ENCODE data around the gene EQTN.

DNA sequence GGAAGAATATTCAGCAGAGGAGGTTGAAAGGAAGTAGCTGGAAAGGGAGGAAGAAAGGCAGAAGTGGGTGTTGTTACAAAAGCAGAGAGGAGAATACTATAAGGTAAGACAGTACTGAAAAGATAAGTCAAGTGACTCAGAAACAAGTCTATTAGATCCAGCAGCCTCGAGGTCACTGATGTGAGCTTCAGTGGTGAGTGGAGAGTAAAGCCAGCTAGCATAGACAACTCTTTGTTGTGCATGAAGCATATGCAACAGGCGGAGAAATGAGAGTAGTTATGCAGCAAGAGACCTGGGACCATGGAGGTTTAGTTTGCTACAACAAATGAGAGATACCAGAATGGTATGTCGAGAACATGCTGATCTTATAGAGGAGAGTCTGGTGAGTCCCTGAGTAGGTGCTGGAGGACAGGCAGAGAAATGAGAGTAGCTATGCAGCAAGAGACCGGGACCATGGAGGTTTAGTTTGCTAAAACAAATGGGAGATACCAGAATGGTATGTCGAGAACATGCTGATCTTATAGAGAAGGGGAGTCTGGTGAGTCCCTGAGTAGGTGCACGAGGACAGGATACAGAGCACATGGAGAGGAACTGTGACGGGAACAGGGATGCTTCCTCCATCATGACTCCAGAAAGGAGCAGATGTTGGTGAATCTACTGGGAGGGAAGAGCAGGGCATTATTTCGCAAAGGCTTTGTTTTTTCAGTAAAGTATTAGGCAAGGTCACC lies 36.0 kb downstream of the EQTN start:
- TF ChIP-seq, protein P1, sequence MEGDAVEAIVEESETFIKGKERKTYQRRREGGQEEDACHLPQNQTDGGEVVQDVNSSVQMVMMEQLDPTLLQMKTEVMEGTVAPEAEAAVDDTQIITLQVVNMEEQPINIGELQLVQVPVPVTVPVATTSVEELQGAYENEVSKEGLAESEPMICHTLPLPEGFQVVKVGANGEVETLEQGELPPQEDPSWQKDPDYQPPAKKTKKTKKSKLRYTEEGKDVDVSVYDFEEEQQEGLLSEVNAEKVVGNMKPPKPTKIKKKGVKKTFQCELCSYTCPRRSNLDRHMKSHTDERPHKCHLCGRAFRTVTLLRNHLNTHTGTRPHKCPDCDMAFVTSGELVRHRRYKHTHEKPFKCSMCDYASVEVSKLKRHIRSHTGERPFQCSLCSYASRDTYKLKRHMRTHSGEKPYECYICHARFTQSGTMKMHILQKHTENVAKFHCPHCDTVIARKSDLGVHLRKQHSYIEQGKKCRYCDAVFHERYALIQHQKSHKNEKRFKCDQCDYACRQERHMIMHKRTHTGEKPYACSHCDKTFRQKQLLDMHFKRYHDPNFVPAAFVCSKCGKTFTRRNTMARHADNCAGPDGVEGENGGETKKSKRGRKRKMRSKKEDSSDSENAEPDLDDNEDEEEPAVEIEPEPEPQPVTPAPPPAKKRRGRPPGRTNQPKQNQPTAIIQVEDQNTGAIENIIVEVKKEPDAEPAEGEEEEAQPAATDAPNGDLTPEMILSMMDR (IDR thresholded peaks at IDR 0.05) = no peak
- TF ChIP-seq POLR2AphosphoS5 (IDR thresholded peaks at IDR 0.05; ENCODE audit: insufficient read depth in 1 of 2, low read depth in 1 of 2) (no peak), POLR2A (IDR thresholded peaks at IDR 0.05) (no peak)

Data from vagina (tissue), 2 donors.